GM19351 (cell line): Measurements from ENCODE around the gene CLNK.

ENCODE experiments used
- ATAC-seq: cut with Tn5 transposase; IDR thresholded peaks from one replicate; pipeline ENCODE4 v1.9.1; 2021; ENCODE audit warnings: mild to moderate bottlenecking, moderate library complexity; ENCODE audit not compliant: unreplicated experiment

CLNK gene

GRCh38 chr4:10460313-10461047 is 224.1 kb downstream of the CLNK start:
- ATAC-seq = no peak

- no peak for ATAC-seq
These were observed 225.3 kb downstream of the CLNK start for GRCh38 chr4:10459305-10459704.

- no peak for ATAC-seq
These were observed 226.4 kb downstream of the CLNK start for GRCh38 chr4:10458177-10458576.

GRCh38 chr4:10457255-10457801 is 227.2 kb downstream of the CLNK start, which contains the start of gene ZNF518B:
ZNF518B (minus strand) TSS chr4:10457426; CDS start chr4:10446328, 11,098 bp downstream.
- ATAC-seq = peak; percentile 74

GRCh38 chr4:10456595-10457254 is 227.8 kb downstream of the CLNK start:
- peak; percentile 58 for ATAC-seq

- ATAC-seq = no peak
These were observed 228.3 kb downstream of the CLNK start for GRCh38 chr4:10456260-10456594.

- ATAC-seq = no peak
These were observed 229.4 kb downstream of the CLNK start for GRCh38 chr4:10455133-10455532.

- ATAC-seq = no peak
These were observed 229.8 kb downstream of the CLNK start for GRCh38 chr4:10454726-10455125.

- ATAC-seq = no peak
These were observed 230.4 kb downstream of the CLNK start for GRCh38 chr4:10454121-10454520.

- ATAC-seq = no peak
These were observed 235.6 kb downstream of the CLNK start for GRCh38 chr4:10448991-10449390.

GRCh38 chr4:10442976-10443375 is 241.6 kb downstream of the CLNK start:
- ATAC-seq = no peak

- no peak for ATAC-seq
These were observed 243.1 kb downstream of the CLNK start for GRCh38 chr4:10441512-10441911.

- no peak for ATAC-seq
These were observed 245.6 kb downstream of the CLNK start for GRCh38 chr4:10438924-10439323.

GRCh38 chr4:10437735-10438134 is 246.8 kb downstream of the CLNK start:
- no peak for ATAC-seq
